ENCODE results near the gene PDZD7. TPM values are rescaled to one million over a fixed set of nuclear protein-coding genes. Genes with fewer than 3 reads are reported as not detected.

The PDZD7 gene
- total RNA-seq, 4 donors from 2014 or later, result under 0.01 to 1.3 (median 0.61) TPM; not detected in 1

GRCh38 chr10:101050208-101051069 is 19.5 kb upstream of the PDZD7 start:
- no peak for DNase-seq
- Histone ChIP-seq H3K9me3 (no peaks in the 10 kb centered on the region), H3K36me3 (no peaks in the 10 kb centered on the region), H3K27ac (no peak overlapping the region), H3K4me3 (no peak overlapping the region), H3K27me3 (peaks cover 18 to 44% of the 10 kb centered on the region in 2 donors), H3K4me1 (peaks cover 0 to 5% of the 10 kb centered on the region in 2 donors)
- intact Hi-C loops (cut with DNase I; ENCODE audit: low total_unique reads), result no loop called here
- no peak for TF ChIP-seq POLR2A (IDR thresholded peaks at IDR 0.05)
- TF ChIP-seq, protein P1, sequence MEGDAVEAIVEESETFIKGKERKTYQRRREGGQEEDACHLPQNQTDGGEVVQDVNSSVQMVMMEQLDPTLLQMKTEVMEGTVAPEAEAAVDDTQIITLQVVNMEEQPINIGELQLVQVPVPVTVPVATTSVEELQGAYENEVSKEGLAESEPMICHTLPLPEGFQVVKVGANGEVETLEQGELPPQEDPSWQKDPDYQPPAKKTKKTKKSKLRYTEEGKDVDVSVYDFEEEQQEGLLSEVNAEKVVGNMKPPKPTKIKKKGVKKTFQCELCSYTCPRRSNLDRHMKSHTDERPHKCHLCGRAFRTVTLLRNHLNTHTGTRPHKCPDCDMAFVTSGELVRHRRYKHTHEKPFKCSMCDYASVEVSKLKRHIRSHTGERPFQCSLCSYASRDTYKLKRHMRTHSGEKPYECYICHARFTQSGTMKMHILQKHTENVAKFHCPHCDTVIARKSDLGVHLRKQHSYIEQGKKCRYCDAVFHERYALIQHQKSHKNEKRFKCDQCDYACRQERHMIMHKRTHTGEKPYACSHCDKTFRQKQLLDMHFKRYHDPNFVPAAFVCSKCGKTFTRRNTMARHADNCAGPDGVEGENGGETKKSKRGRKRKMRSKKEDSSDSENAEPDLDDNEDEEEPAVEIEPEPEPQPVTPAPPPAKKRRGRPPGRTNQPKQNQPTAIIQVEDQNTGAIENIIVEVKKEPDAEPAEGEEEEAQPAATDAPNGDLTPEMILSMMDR (IDR thresholded peaks at IDR 0.05), result peak; percentile 50 to 72 (median 64)

DNA sequence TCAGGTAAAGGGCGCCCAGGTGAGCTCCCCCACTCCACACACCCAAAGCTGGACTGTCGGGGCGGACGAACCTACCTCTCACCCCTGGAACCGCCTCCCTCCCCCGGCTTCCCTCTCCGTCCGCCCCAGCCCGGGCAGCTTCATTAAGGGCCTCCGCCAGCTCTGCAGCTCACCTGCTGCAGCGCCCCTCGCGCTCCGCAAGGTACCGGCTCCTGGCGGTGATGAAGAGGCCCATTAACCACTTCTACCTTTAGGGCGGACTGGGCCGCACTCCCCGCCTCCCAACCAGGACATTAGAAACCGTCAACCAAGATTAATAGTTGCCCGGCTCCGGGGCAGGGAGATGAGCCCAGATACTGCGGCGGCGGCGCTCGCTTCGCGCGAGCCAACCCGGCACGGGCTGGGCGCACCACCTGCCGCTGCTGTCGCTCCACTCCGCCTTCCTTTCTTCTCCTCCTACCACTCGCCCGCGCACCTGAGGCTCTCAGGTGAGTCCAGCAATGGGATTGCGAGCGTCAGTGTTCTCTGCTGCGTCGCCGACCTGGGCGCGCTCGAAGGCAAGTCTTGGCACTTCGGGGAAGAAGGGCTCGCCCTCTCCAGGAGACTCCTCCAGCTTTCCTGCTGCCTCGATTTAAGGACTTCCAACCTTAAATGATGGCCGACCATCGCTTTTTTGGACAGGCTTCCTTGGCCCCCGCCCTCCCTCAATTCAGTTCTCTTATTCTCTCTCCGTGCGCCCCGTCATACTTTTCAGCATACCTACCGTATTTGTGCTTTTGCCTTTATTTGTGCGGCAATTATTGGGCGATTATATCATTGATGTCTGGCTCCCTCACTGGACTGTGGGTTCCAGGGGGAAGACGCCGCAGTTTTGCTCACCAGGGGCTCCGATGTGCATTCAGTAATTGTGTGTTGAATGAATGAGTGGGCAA is 17.3 kb upstream of the PDZD7 start:
- TF ChIP-seq, protein P1 (IDR thresholded peaks at IDR 0.05), result no peak
- TF ChIP-seq POLR2A (IDR thresholded peaks at IDR 0.05), result no peak
- intact Hi-C loops (cut with DNase I; ENCODE audit: low total_unique reads), result no loop called here
- H3K9me3 ChIP-seq, result no peaks in the 10 kb centered on the region
- no peaks in the 10 kb centered on the region for H3K36me3 ChIP-seq
- H3K4me1 ChIP-seq, result peaks cover 0 to 5% of the 10 kb centered on the region in 2 donors
- H3K4me3 ChIP-seq, result no peak overlapping the region
- H3K27me3 ChIP-seq, result peaks cover 18 to 44% of the 10 kb centered on the region in 2 donors
- no peak for DNase-seq
- no peak overlapping the region for H3K27ac ChIP-seq

- intact Hi-C loops (cut with DNase I; ENCODE audit: low total_unique reads), result no loop called here
- no peak overlapping the region for H3K4me3 ChIP-seq
- H3K27me3 ChIP-seq, result peaks cover 18 to 44% of the 10 kb centered on the region in 2 donors
- no peaks in the 10 kb centered on the region for H3K9me3 ChIP-seq
- H3K4me1 ChIP-seq, result peaks cover 0 to 5% of the 10 kb centered on the region in 2 donors
- no peak overlapping the region for H3K27ac ChIP-seq
- TF ChIP-seq, protein P1 (IDR thresholded peaks at IDR 0.05), result no peak
- no peak for DNase-seq
- H3K36me3 ChIP-seq, result no peaks in the 10 kb centered on the region
Measured at GRCh38 chr10:101047268-101047667, 16.3 kb upstream of the PDZD7 start.

DNA sequence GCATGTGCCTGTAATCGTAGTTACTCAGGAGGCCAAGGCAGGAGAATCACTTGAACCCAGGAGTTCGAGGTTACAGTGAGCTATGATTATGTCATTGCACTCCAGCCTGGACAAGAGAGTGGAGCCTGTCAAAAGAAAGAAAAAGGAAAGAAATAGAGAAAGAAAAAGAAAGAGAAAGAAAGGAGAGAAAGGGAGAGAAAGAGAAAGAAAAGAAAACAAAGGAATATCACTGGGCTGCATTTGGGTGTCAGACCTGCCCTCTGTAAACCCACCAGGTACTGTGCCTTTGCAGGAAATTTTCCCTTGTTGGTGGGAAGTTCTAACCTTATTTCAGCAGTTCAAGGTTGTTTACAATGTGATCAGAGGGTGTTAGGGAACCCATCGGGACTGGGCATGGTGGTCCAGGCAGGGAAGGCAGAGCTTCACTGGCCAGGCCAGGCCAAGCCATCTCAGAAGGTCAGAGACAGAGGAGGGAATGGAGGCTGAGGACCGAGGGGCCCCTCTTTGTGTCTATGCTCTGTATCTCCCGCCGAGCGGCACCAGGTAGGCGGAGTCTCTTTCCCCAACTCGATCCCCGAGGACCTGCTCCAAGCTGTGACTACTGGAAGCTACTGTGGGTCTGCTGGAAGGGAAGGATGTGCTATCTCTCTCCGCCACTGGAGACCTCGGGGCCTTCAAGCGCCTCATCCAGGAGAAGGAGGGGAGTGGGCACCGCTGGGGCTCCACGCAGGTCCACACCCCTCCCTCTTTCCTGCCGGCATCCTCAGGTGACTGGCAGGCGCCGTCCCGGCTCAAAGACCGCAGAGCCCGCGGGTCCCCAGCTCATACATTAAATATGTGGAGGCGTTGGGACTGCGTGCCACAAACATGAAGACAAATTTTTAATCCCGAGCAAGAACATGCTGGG is 15.7 kb upstream of the PDZD7 start:
- H3K27me3 ChIP-seq, result peaks cover 18 to 44% of the 10 kb centered on the region in 2 donors
- H3K9me3 ChIP-seq, result no peaks in the 10 kb centered on the region
- H3K4me1 ChIP-seq, result peaks cover 0 to 8% of the 10 kb centered on the region in 2 donors
- no peak for DNase-seq
- H3K36me3 ChIP-seq, result no peaks in the 10 kb centered on the region
- TF ChIP-seq, protein P1 (IDR thresholded peaks at IDR 0.05), result no peak
- no peak for TF ChIP-seq POLR2A (IDR thresholded peaks at IDR 0.05)
- intact Hi-C loops (cut with DNase I; ENCODE audit: low total_unique reads), result no loop called here
- no peak overlapping the region for H3K4me3 ChIP-seq
- H3K27ac ChIP-seq, result no peak overlapping the region
